Suppressor macrophage treated with lipopolysaccharide for 4 hours (primary cell): ENCODE data around the gene TRAK2.

ENCODE experiments used
- DNase-seq: peaks from one replicate; pipeline ENCODE4 v3.0.0-alpha.2; 2020

The TRAK2 gene

GRCh38 chr2:201360256-201360655, 91.0 kb downstream of the TRAK2 start:
- no peak for DNase-seq

GRCh38 chr2:201358684-201359083, 92.6 kb downstream of the TRAK2 start:
- DNase-seq: peak; percentile 13

- DNase-seq: no peak
Measured at GRCh38 chr2:201357221-201357620, 94.0 kb downstream of the TRAK2 start, which contains the start of gene FLACC1. Gene FLACC1, minus strand, starts transcription at chr2:201357345. Its CDS starts 5,941 bp downstream, at chr2:201351404.

GRCh38 chr2:201353116-201353515, 98.1 kb downstream of the TRAK2 start:
- DNase-seq: no peak

GRCh38 chr2:201350879-201351278, 100.4 kb downstream of the TRAK2 start:
- no peak for DNase-seq

- DNase-seq: no peak
Measured at GRCh38 chr2:201349601-201350000, 101.7 kb downstream of the TRAK2 start.

- no peak for DNase-seq
Measured at GRCh38 chr2:201348758-201349157, 102.5 kb downstream of the TRAK2 start.

- no peak for DNase-seq
Measured at GRCh38 chr2:201347138-201347537, 104.1 kb downstream of the TRAK2 start.

GRCh38 chr2:201345625-201346213, 105.5 kb downstream of the TRAK2 start:
- DNase-seq: no peak

- no peak for DNase-seq
Measured at GRCh38 chr2:201344663-201345366, 106.4 kb downstream of the TRAK2 start.

- DNase-seq: no peak
Measured at GRCh38 chr2:201343559-201343958, 107.7 kb downstream of the TRAK2 start.

GRCh38 chr2:201342923-201343322, 108.3 kb downstream of the TRAK2 start:
- no peak for DNase-seq

- no peak for DNase-seq
Measured at GRCh38 chr2:201329409-201329808, 121.8 kb downstream of the TRAK2 start.

- no peak for DNase-seq
Measured at GRCh38 chr2:201327678-201328077, 123.6 kb downstream of the TRAK2 start.
